HG03108 (cell line): Measurements from ENCODE around the gene KLHL4.
"Not testable (repeated sequence)": the region's sequence is repeated elsewhere in the genome, so short reads cannot be mapped to it uniquely, and the experiment has no call there.

ENCODE experiments used
- ATAC-seq: cut with Tn5 transposase; IDR thresholded peaks from one replicate; pipeline ENCODE4 v1.9.1; 2021; ENCODE audit warnings: moderate library complexity; ENCODE audit not compliant: unreplicated experiment

KLHL4 gene

GRCh38 chrX:87661761-87662160 lies 144.2 kb downstream of the KLHL4 start:
- ATAC-seq: no peak

GRCh38 chrX:87663421-87663820 lies 145.8 kb downstream of the KLHL4 start:
- no peak for ATAC-seq

DNA sequence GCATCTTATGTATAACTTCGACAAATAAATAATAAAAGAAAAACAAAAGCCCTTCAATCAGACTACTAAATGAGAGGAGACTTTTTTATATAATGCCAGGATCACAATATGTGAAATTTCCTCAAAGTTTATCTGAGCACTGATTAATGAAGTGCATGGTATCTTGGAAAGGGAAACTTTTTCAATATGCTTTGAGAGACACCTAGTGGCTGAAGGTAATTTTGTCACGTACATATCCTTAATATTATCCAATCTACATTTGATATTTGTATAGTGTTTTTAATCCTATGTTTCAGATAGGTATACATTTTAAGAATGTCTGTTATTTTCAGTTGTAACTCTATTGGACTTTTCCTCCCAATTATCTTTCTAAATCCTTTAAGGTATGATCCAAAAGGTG lies 146.8 kb downstream of the KLHL4 start:
- ATAC-seq: no peak

GRCh38 chrX:87679849-87680248 lies 162.2 kb downstream of the KLHL4 start:
- ATAC-seq: no peak

- ATAC-seq: no peak
These were observed 170.1 kb downstream of the KLHL4 start for GRCh38 chrX:87687703-87688102.

GRCh38 chrX:87688113-87688748 lies 170.6 kb downstream of the KLHL4 start:
- not testable (repeated sequence) for ATAC-seq

- not testable (repeated sequence) for ATAC-seq
These were observed 171.6 kb downstream of the KLHL4 start for GRCh38 chrX:87689218-87689617.

DNA sequence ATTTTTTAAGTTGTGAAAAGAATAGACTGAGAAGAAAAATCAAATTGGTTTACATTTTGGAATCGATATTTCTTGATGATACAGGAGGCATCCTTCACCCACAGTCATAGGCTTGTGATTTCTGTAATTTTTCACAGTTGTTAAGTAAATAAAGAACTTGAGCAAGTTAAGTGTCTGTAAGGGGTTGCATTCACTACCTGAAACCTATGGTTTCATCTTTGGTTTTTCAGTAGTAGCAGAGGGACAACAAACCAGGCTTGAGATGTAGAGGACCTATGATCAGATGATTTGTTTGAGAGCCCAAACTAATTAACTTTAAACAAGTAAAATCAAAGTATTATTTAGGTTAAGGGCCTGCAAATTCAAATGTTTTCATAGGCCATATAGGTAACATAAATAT lies 175.6 kb downstream of the KLHL4 start:
- ATAC-seq: no peak

- ATAC-seq: no peak
These were observed 179.8 kb downstream of the KLHL4 start for GRCh38 chrX:87697409-87697808.

GRCh38 chrX:87702795-87703194 lies 185.2 kb downstream of the KLHL4 start:
- no peak for ATAC-seq

DNA sequence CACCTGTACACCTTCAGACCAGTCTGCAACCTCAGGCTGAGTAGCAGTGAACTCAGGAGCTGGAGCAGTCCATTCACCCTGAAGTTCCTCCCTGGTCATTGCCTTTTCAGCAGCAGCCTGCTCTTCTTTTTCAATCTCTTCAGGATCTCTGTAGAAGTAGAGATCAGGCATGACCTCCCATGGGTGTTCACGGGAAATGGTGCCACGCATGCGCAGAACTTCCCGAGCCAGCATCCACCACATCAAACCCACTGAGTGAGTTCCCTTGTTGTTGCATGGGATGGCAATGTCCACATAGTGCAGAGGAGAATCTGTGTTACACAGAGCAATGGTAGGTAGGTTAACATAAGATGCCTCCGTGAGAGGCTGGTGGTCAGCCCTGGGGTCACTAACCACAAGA lies 185.9 kb downstream of the KLHL4 start:
- not testable (repeated sequence) for ATAC-seq

GRCh38 chrX:87706134-87706533 lies 188.5 kb downstream of the KLHL4 start:
- no peak for ATAC-seq

- ATAC-seq: no peak
These were observed 193.0 kb downstream of the KLHL4 start for GRCh38 chrX:87710580-87710979.
